Keratinocyte (primary cell): ENCODE measurements around the gene OTOG. TPM values are rescaled to one million over a fixed set of nuclear protein-coding genes. Genes with fewer than 3 reads are reported as not detected.

Experiments
- DNase-seq: peaks from one replicate; pipeline ENCODE4 v3.0.0-alpha.2; 2011; ENCODE audit warnings: low read depth, missing footprints, low spot score
- FAIRE-seq: peaks from 2 replicates; lab custom pipeline; 2011; peaks lifted over from hg19 to GRCh38; lab: Jason Lieb, UNC
- H2AFZ ChIP-seq: 2 replicates; pipeline ENCODE4 v1.6.0; 2012; ENCODE audit warnings: low read length, control low read depth, inconsistent platforms; ENCODE audit not compliant: control insufficient read depth
- H3K27ac ChIP-seq: 2 replicates; pipeline ENCODE4 v1.5.1; 2011; ENCODE audit warnings: low read length; ENCODE audit not compliant: control insufficient read depth, insufficient read depth
- H3K27me3 ChIP-seq: 3 replicates; pipeline ENCODE4 v1.6.0; 2011; ENCODE audit warnings: low read length; ENCODE audit not compliant: control insufficient read depth, insufficient read depth; ENCODE audit errors: extremely low read depth
- H3K36me3 ChIP-seq, 2 experiments: 2 replicates in 1 of 2; 3 replicates in 1 of 2; pipeline ENCODE4 v1.5.1; 2011; ENCODE audit warnings: low read length in 2 of 2, mild to moderate bottlenecking in 1 of 2; ENCODE audit not compliant: control insufficient read depth in 2 of 2, insufficient read depth in 2 of 2; ENCODE audit errors: extremely low read depth in 1 of 2
- H3K4me1 ChIP-seq: 3 replicates; pipeline ENCODE4 v1.5.1; 2011; ENCODE audit warnings: low read length; ENCODE audit not compliant: control insufficient read depth, insufficient read depth; ENCODE audit errors: extremely low read depth
- H3K4me2 ChIP-seq: 3 replicates; pipeline ENCODE4 v1.6.0; 2011; ENCODE audit warnings: low read depth, low read length; ENCODE audit not compliant: control insufficient read depth, insufficient read depth; ENCODE audit errors: extremely low read depth
- H3K4me3 ChIP-seq, 3 experiments: fragments of 200-600 bp in 1 of 3; sonication (generic) in 1 of 3; 2 replicates in 2 of 3; 3 replicates in 1 of 3; pipeline ENCODE4 v1.5.1; 2011 to 2016; ENCODE audit warnings: low read length in 3 of 3, mild to moderate bottlenecking in 3 of 3, control low read depth in 2 of 3, inconsistent platforms in 1 of 3, low read depth in 1 of 3, mixed read lengths in 1 of 3, mixed run types in 1 of 3, moderate library complexity in 1 of 3; ENCODE audit not compliant: control insufficient read depth in 2 of 3, insufficient read depth in 2 of 3; ENCODE audit errors: extremely low read depth in 1 of 3
- H3K79me2 ChIP-seq: 2 replicates; pipeline ENCODE4 v1.6.0; 2012; ENCODE audit warnings: low read length; ENCODE audit not compliant: control insufficient read depth, insufficient read depth
- H3K9ac ChIP-seq: 3 replicates; pipeline ENCODE4 v1.6.0; 2011; ENCODE audit warnings: low read length; ENCODE audit not compliant: control insufficient read depth, insufficient read depth; ENCODE audit errors: extremely low read depth
- H3K9me1 ChIP-seq: 3 replicates; pipeline ENCODE4 v1.6.0; 2011; ENCODE audit warnings: low read length; ENCODE audit not compliant: control insufficient read depth, insufficient read depth; ENCODE audit errors: extremely low read depth
- H3K9me3 ChIP-seq: 2 replicates; pipeline ENCODE4 v1.5.1; 2012; ENCODE audit warnings: low read depth, low read length; ENCODE audit not compliant: control insufficient read depth
- H4K20me1 ChIP-seq: 3 replicates; pipeline ENCODE4 v1.6.0; 2011; ENCODE audit warnings: low read length; ENCODE audit not compliant: control insufficient read depth, insufficient read depth; ENCODE audit errors: extremely low read depth
- CTCF ChIP-seq, 3 experiments: IDR thresholded peaks in 1 of 3; conservative IDR thresholded peaks in 1 of 3; optimal IDR thresholded peaks in 1 of 3; 2 replicates in 2 of 3; 3 replicates in 1 of 3; pipeline versions ENCODE3 to v1.5.1; 2011; ENCODE audit warnings: low read length in 3 of 3, mild to moderate bottlenecking in 3 of 3, moderate library complexity in 2 of 3, control low read depth in 1 of 3, inconsistent platforms in 1 of 3; ENCODE audit not compliant: insufficient read depth in 2 of 3; ENCODE audit errors: extremely low read depth in 1 of 3
- EZH2 ChIP-seq: IDR thresholded peaks from one replicate; pipeline ENCODE4 v1.6.1; 2012; ENCODE audit warnings: inconsistent platforms, mild to moderate bottlenecking, low read length, moderate library complexity
- dilution Hi-C: fragments of 300-500 bp; cut with MboI; formaldehyde crosslinking; loops from one replicate; pipeline ENCODE4 v1.7.0; 2020; ENCODE audit warnings: low sequenced_read_pairs; ENCODE audit not compliant: extremely low pct_ligation_motif_present
- polyA plus RNA-seq, 5 experiments: library from polyadenylated mRNA; depleted of rRNA in 3 of 5; stranded (reverse) in 3 of 5; stranded (forward) in 1 of 5; unstranded in 1 of 5; fragments of >200 nt; gene quantifications; 1 replicate in 1 of 5; 2 replicates in 3 of 5; 3 replicates in 1 of 5; pipeline versions ENCODE4 v1.2.1 to v1.2.3, GENCODE V29; 2011 to 2012; ENCODE audit warnings: missing spikeins in 2 of 5, low read depth in 1 of 5, low replicate concordance in 1 of 5

OTOG gene
- polyA plus RNA-seq, 1 donor (not counting 4 experiments of a cell fraction or from before 2014, with no cell fraction given) = not detected

DNA sequence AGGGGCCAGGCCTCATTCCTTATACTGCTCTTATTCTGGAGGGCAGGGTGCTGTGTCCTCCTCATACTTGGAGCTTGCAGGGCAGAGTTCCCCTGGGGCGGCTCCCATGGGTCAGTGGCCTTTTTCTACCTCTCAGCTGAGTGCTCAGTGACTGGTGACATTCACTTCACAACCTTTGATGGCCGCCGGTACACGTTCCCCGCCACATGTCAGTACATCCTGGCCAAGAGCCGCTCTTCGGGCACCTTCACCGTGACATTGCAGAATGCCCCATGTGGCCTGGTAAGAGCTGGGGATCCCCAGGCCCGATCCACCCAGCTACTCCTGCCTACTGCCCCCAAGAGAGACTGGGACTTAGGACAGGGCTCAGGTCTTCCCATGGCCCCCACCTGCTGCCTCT, 14.5 kb downstream of the OTOG start:
- Histone ChIP-seq H3K4me1 (no peaks in the 10 kb centered on the region), H3K27ac (no peak overlapping the region), H3K9me1 (no peaks in the 10 kb centered on the region), H4K20me1 (no peaks in the 10 kb centered on the region), H2AFZ (no peak overlapping the region), H3K79me2 (no peaks in the 10 kb centered on the region), H3K4me2 (no peak overlapping the region), H3K9me3 (no peaks in the 10 kb centered on the region), H3K36me3 (no peaks in the 10 kb centered on the region), H3K4me3 (no peak overlapping the region), H3K27me3 (peaks cover 8% of the 10 kb centered on the region), H3K9ac (no peak overlapping the region)
- dilution Hi-C loops = no loop called here
- TF ChIP-seq CTCF (optimal IDR thresholded peaks at IDR 0.05 in 1 of 3, IDR thresholded peaks at IDR 0.05 in 1 of 3, conservative IDR thresholded peaks at IDR 0.05 in 1 of 3; ENCODE audit: extremely low read depth in 1 of 3, insufficient read depth in 2 of 3, low read length in 3 of 3) = no peak
- no peak for TF ChIP-seq EZH2
- FAIRE-seq = no peak
- no peak for DNase-seq

- H3K4me1 ChIP-seq = no peaks in the 10 kb centered on the region
- H3K9me3 ChIP-seq = no peaks in the 10 kb centered on the region
- H3K4me3 ChIP-seq = no peak overlapping the region
- FAIRE-seq = no peak
- no peak overlapping the region for H3K9ac ChIP-seq
- H2AFZ ChIP-seq = no peak overlapping the region
- no peaks in the 10 kb centered on the region for H3K9me1 ChIP-seq
- H3K79me2 ChIP-seq = no peaks in the 10 kb centered on the region
- H4K20me1 ChIP-seq = no peaks in the 10 kb centered on the region
- no peaks in the 10 kb centered on the region for H3K36me3 ChIP-seq
- H3K4me2 ChIP-seq = no peak overlapping the region
- dilution Hi-C loops = no loop called here
- H3K27ac ChIP-seq = no peak overlapping the region
- DNase-seq = no peak
- TF ChIP-seq EZH2 = no peak
- peak in 1 of 3 experiments; percentile 28 for TF ChIP-seq CTCF (optimal IDR thresholded peaks at IDR 0.05 in 1 of 3, IDR thresholded peaks at IDR 0.05 in 1 of 3, conservative IDR thresholded peaks at IDR 0.05 in 1 of 3; ENCODE audit: extremely low read depth in 1 of 3, insufficient read depth in 2 of 3, low read length in 3 of 3)
- H3K27me3 ChIP-seq = peaks cover 8% of the 10 kb centered on the region
Observed at GRCh38 chr11:17563231-17563646, 16.2 kb downstream of the OTOG start.
